Activated CD4-positive, alpha-beta T cell treated with anti-CD3 and anti-CD28 coated beads, Interleukin-2, amount 10 ng/mL, durations not matched to agents 7 days and 5 days (primary cell): ENCODE data around the gene SEC31A. TPM values are rescaled to one million over a fixed set of nuclear protein-coding genes. Genes with fewer than 3 reads are reported as not detected.

Experiments
- CTCF ChIA-PET: fragments of 350-600 bp; sonication (Branson Sonifier 250); formaldehyde crosslinking; loops from one replicate; lab custom pipeline; 2021; ENCODE audit warnings: antibody characterized with exemption; lab: Charles Lee
- POLR2A ChIA-PET: fragments of 350-600 bp; sonication (Branson Sonifier 250); formaldehyde crosslinking; loops from one replicate; lab custom pipeline; 2021; ENCODE audit warnings: antibody characterized with exemption; lab: Charles Lee
- DNase-seq: peaks from one replicate; pipeline ENCODE4 v3.0.0-alpha.2; 2020
- H3K27ac Mint-ChIP-seq: one replicate; pipeline ENCODE4 v1.8.0; 2021; ENCODE audit warnings: mild to moderate bottlenecking, moderate library complexity, mixed read lengths
- H3K27me3 Mint-ChIP-seq: one replicate; pipeline ENCODE4 v1.8.0; 2021; ENCODE audit warnings: mixed read lengths
- H3K36me3 Mint-ChIP-seq: one replicate; pipeline ENCODE4 v1.8.0; 2021; ENCODE audit warnings: low read depth, mixed read lengths
- H3K4me1 Mint-ChIP-seq: one replicate; pipeline ENCODE4 v1.8.0; 2021; ENCODE audit warnings: mixed read lengths
- H3K4me3 Mint-ChIP-seq: one replicate; pipeline ENCODE4 v1.8.0; 2021; ENCODE audit warnings: mild to moderate bottlenecking, moderate library complexity, mixed read lengths
- H3K9me3 Mint-ChIP-seq: one replicate; pipeline ENCODE4 v1.8.0; 2021; ENCODE audit warnings: mixed read lengths
- total RNA-seq, 2 experiments: library from RNA; stranded (reverse); gene quantifications; one replicate each; pipeline ENCODE4 v1.2.3, GENCODE V29; 2021

SEC31A gene
- total RNA-seq, 2 experiments from 2014 or later = 131 to 154 TPM

- Mint-ChIP-seq H3K36me3 (no peaks in the 10 kb centered on the region), H3K9me3 (no peaks in the 10 kb centered on the region), H3K4me1 (no peaks in the 10 kb centered on the region), H3K27me3 (peaks cover 14% of the 10 kb centered on the region), H3K4me3 (no peak overlapping the region), H3K27ac (no peak overlapping the region)
- ChIA-PET POLR2A (no interaction called here), CTCF (interaction anchor here (0.8 kb wide), 1 partner anchor 9 kb away, joined by 3 read pairs; no protein-coding TSS in a partner anchor)
- no peak for DNase-seq
Measured at GRCh38 chr4:82784681-82785610, 106.0 kb downstream of the SEC31A start.

GRCh38 chr4:82782626-82783345 is 108.2 kb downstream of the SEC31A start:
- Mint-ChIP-seq H3K27me3 (peaks cover 12% of the 10 kb centered on the region), H3K36me3 (no peaks in the 10 kb centered on the region), H3K4me1 (no peaks in the 10 kb centered on the region)

GRCh38 chr4:82780752-82781231 is 110.2 kb downstream of the SEC31A start:
- CTCF ChIA-PET = interaction anchor here (1.5 kb wide), 1 partner anchor 16 kb away, joined by 6 read pairs; no protein-coding TSS in a partner anchor
- Mint-ChIP-seq H3K4me1 (no peaks in the 10 kb centered on the region), H3K36me3 (no peaks in the 10 kb centered on the region), H3K9me3 (no peaks in the 10 kb centered on the region), H3K4me3 (no peak overlapping the region), H3K27ac (no peak overlapping the region), H3K27me3 (peaks cover 12% of the 10 kb centered on the region)
- POLR2A ChIA-PET = no interaction called here
- no peak for DNase-seq

More at GRCh38 chr4:82782626-82783345, 108.2 kb downstream of the SEC31A start:
- ChIA-PET POLR2A (no interaction called here), CTCF (interaction anchor here (0.6 kb wide), 1 partner anchor 71 kb away, joined by 4 read pairs; no protein-coding TSS in a partner anchor)
- H3K27ac Mint-ChIP-seq = no peak overlapping the region
- no peak overlapping the region for H3K4me3 Mint-ChIP-seq
- no peak for DNase-seq
- H3K9me3 Mint-ChIP-seq = no peaks in the 10 kb centered on the region

- ChIA-PET POLR2A (no interaction called here), CTCF (interaction anchor here (1.5 kb wide), 1 partner anchor 17 kb away, joined by 6 read pairs; no protein-coding TSS in a partner anchor)
- no peaks in the 10 kb centered on the region for H3K4me1 Mint-ChIP-seq
- DNase-seq = no peak
- no peak overlapping the region for H3K27ac Mint-ChIP-seq
- H3K36me3 Mint-ChIP-seq = no peaks in the 10 kb centered on the region
- peaks cover 9% of the 10 kb centered on the region for H3K27me3 Mint-ChIP-seq
- H3K9me3 Mint-ChIP-seq = no peaks in the 10 kb centered on the region
- H3K4me3 Mint-ChIP-seq = no peak overlapping the region
Measured at GRCh38 chr4:82780170-82780751, 110.7 kb downstream of the SEC31A start.

GRCh38 chr4:82779032-82779431 is 111.9 kb downstream of the SEC31A start:
- CTCF ChIA-PET = no interaction called here
- DNase-seq = no peak
- no peaks in the 10 kb centered on the region for H3K36me3 Mint-ChIP-seq

GRCh38 chr4:82777857-82778525 is 113.0 kb downstream of the SEC31A start:
- peaks cover 2% of the 10 kb centered on the region for H3K27me3 Mint-ChIP-seq
- no peaks in the 10 kb centered on the region for H3K36me3 Mint-ChIP-seq
- no peaks in the 10 kb centered on the region for H3K9me3 Mint-ChIP-seq
- ChIA-PET POLR2A (no interaction called here), CTCF (no interaction called here)
- no peaks in the 10 kb centered on the region for H3K4me1 Mint-ChIP-seq
- no peak for DNase-seq
- no peak overlapping the region for H3K4me3 Mint-ChIP-seq
- no peak overlapping the region for H3K27ac Mint-ChIP-seq

More at GRCh38 chr4:82779032-82779431, 111.9 kb downstream of the SEC31A start:
- POLR2A ChIA-PET = no interaction called here
- no peaks in the 10 kb centered on the region for H3K9me3 Mint-ChIP-seq
- H3K4me1 Mint-ChIP-seq = no peaks in the 10 kb centered on the region
- H3K27ac Mint-ChIP-seq = no peak overlapping the region
- H3K27me3 Mint-ChIP-seq = peaks cover 2% of the 10 kb centered on the region
- no peak overlapping the region for H3K4me3 Mint-ChIP-seq

GRCh38 chr4:82776925-82777542 is 113.9 kb downstream of the SEC31A start:
- POLR2A ChIA-PET = no interaction called here
- H3K9me3 Mint-ChIP-seq = no peaks in the 10 kb centered on the region
- no peaks in the 10 kb centered on the region for H3K4me1 Mint-ChIP-seq
- no peaks in the 10 kb centered on the region for H3K36me3 Mint-ChIP-seq
- DNase-seq = no peak
- H3K27ac Mint-ChIP-seq = no peak overlapping the region
- CTCF ChIA-PET = no interaction called here
- no peak overlapping the region for H3K4me3 Mint-ChIP-seq
- H3K27me3 Mint-ChIP-seq = no peaks in the 10 kb centered on the region

- no peaks in the 10 kb centered on the region for H3K36me3 Mint-ChIP-seq
- H3K4me1 Mint-ChIP-seq = no peaks in the 10 kb centered on the region
- H3K4me3 Mint-ChIP-seq = no peak overlapping the region
- DNase-seq = no peak
- CTCF ChIA-PET = no interaction called here
- no peak overlapping the region for H3K27ac Mint-ChIP-seq
- no peaks in the 10 kb centered on the region for H3K9me3 Mint-ChIP-seq
- POLR2A ChIA-PET = no interaction called here
- H3K27me3 Mint-ChIP-seq = peaks cover 2% of the 10 kb centered on the region
Measured at GRCh38 chr4:82775243-82775642, 115.7 kb downstream of the SEC31A start.

- Mint-ChIP-seq H3K4me3 (no peak overlapping the region), H3K4me1 (no peaks in the 10 kb centered on the region), H3K36me3 (no peaks in the 10 kb centered on the region), H3K27me3 (peaks cover 2% of the 10 kb centered on the region), H3K27ac (no peak overlapping the region), H3K9me3 (no peaks in the 10 kb centered on the region)
- POLR2A ChIA-PET = no interaction called here
- CTCF ChIA-PET = no interaction called here
- no peak for DNase-seq
Measured at GRCh38 chr4:82774711-82775171, 116.2 kb downstream of the SEC31A start.

GRCh38 chr4:82773057-82773456 is 117.9 kb downstream of the SEC31A start:
- H3K27me3 Mint-ChIP-seq = peaks cover 11% of the 10 kb centered on the region
- CTCF ChIA-PET = no interaction called here
- H3K36me3 Mint-ChIP-seq = no peaks in the 10 kb centered on the region

GRCh38 chr4:82770607-82771006 is 120.3 kb downstream of the SEC31A start:
- no peak for DNase-seq
- H3K4me3 Mint-ChIP-seq = no peak overlapping the region
- H3K36me3 Mint-ChIP-seq = peaks cover 3% of the 10 kb centered on the region
- H3K9me3 Mint-ChIP-seq = peaks cover 10% of the 10 kb centered on the region
- peaks cover 14% of the 10 kb centered on the region for H3K27me3 Mint-ChIP-seq
- H3K4me1 Mint-ChIP-seq = no peaks in the 10 kb centered on the region
- no peak overlapping the region for H3K27ac Mint-ChIP-seq
- ChIA-PET POLR2A (no interaction called here), CTCF (no interaction called here)

More at GRCh38 chr4:82773057-82773456, 117.9 kb downstream of the SEC31A start:
- POLR2A ChIA-PET = no interaction called here
- Mint-ChIP-seq H3K4me1 (no peaks in the 10 kb centered on the region), H3K4me3 (no peak overlapping the region), H3K27ac (no peak overlapping the region), H3K9me3 (no peaks in the 10 kb centered on the region)
- DNase-seq = no peak
